G401 (cell line): ENCODE results near the gene TPM4. TPM values are rescaled to one million over a fixed set of nuclear protein-coding genes. Genes with fewer than 3 reads are reported as not detected.

ENCODE experiments used
- DNase-seq: peaks from one replicate; pipeline ENCODE4 v3.0.0-alpha.2; 2015; ENCODE audit warnings: low spot score
- in situ Hi-C: cut with HindIII; loops from 2 replicates; pipeline ENCODE4 v1.10.0; 2016; ENCODE audit warnings: low sequenced_read_pairs, mixed read lengths
- total RNA-seq: library from RNA; depleted of rRNA; stranded (reverse); fragments of >200 nt; shearing (Covaris generic); gene quantifications from 2 replicates; pipeline ENCODE4 v1.2.3, GENCODE V29; 2014; rRNA removed

The TPM4 gene
- total RNA-seq, 1 experiment from 2014 or later, result 385 TPM

DNA sequence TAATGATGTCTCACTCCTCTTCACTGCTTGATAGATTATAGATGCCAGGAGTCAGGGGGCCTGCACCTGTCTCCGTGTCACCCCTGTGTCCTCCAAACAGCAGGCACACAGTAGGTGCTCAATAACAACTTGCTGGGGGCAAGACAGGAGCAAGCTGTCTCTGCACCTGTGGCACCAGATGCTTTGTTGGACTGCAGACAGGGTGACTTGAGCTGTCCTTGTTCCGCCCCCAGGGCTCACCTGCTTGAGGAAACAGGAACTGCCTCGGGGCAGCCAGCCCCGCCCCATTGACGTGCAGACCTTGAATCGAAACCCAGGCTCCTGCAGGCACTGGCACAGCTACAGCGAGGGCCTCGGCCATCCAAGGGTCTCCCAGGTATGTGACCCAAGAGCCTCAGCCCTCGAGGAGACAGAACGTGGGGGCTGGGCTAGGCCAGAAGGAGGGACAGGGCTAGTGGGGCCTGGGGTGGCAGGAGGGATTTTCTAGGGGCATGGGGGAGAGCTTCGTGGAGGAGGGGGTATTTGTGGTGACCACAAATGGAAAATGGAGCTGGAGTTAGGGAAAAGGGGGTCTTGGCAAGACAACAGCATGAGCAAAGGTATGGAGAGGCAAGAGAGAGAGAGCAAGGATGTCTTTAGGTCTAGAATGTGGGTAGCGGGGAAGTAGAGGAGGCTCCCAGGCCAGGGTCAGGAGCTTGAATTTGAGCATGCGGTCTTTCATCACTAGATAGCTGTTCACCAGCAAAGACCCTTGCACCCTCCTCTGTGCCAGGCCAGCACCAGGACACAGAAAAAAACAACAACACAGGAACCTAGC is 67.3 kb downstream of the TPM4 start, which contains the start of gene HSH2D:
Gene HSH2D, plus strand, starts transcription at position 287 of the 817 bp plus-strand sequence. CDS start 5,066 bp downstream, outside the sequence.
- in situ Hi-C loops, result no loop called here
- no peak for DNase-seq

DNA sequence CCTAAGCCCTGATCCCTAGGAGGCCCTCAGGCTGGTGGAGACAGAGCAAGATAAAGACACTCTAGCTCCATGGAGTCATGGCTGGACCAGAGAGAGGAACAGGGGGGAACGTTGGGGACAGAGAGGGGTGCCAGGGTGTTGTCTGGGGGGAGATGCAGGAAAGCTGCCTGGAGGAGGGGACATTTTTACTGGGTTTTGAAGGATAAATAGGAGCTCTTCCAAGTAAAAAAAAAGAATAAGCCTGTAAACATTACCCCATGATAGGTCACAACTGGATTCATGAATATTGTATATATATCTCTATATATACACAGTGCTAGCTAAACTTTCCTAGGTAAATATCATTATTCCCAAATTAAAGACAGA is 67.9 kb downstream of the TPM4 start:
- no peak for DNase-seq
- in situ Hi-C loops, result no loop called here

DNA sequence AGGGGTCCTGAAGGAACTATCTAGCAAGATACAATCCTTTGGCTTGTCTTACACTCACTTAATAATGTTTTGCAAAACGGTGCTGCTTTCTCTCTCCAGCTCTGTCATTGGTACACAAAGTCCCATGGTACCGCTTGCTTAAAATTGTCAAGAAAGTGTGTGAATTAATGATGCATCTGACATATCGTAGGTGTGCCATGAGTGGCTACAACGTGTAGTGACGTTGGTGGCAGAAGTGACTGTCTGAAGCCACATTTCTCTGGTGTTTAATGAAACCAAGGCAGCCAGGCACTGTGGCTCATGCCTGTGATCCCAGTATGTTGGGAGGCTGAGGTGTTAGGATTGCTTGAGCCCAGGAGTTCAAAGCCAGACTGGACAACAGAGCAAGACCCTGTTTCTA is 69.8 kb downstream of the TPM4 start:
- DNase-seq, result no peak
- in situ Hi-C loops, result no loop called here

DNA sequence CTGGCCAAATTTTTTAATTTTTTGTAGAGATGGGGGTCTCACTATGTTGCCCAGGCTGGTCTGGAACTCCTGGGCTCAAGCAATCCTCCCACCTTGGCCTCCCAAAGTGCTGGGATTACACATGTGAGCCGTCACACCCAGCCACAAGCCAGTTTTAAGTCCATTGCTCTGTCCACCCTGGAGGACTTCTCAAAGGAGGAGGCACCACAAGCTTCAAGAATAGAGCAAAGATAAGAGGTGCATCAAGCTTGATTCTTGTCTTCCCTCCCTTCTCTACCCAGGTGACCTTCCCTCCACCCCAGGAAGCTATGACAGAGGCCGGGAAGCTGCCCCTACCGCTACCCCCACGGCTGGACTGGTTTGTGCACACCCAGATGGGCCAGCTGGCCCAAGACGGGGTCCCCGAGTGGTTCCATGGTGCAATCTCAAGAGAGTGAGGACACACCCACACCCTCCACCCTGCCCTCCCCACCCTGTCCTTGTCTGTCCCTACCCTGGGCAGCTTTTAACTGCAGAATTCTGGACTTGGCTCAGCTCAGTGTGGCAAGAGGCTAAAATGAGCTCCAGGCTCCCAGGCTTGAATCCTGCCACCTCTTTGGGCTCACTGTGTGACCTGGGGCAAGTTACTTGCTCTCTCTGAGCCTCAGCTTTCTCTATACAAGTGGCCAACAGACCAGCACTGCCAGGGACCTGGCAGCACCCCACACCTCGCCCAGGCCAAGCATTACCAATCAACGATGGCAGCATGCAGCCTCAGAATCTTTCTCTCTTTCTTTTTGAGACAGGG is 72.3 kb downstream of the TPM4 start:
- in situ Hi-C loops, result no loop called here
- no peak for DNase-seq

Other genes starting within 250 kb of the TPM4 start
- gene CYP4F2, start 178.4 kb upstream of the TPM4 start, total RNA-seq, result 2.3 and 6.3 TPM in 2 replicates
- gene CYP4F11, start 142.0 kb upstream of the TPM4 start, total RNA-seq, result 0.75 and 0.80 TPM in 2 replicates
- not detected in 2 replicates for gene OR10H4, start 127.5 kb upstream of the TPM4 start, total RNA-seq
- 92.9 and 111 TPM in 2 replicates for gene RAB8A, start 35.4 kb downstream of the TPM4 start, total RNA-seq
- gene HSH2D, start 67.2 kb downstream of the TPM4 start, total RNA-seq, result not detected in 2 replicates
- gene CIB3, start 97.0 kb downstream of the TPM4 start, total RNA-seq, result not detected in 2 replicates
- gene FAM32A, start 108.9 kb downstream of the TPM4 start, total RNA-seq, result 161 and 172 TPM in 2 replicates
- gene AP1M1, start 121.4 kb downstream of the TPM4 start, total RNA-seq, result 91.4 and 95.6 TPM in 2 replicates
- gene KLF2, start 248.3 kb downstream of the TPM4 start, total RNA-seq, result 4.8 TPM in 1 of 2 replicates, not detected in the other